Body of pancreas (tissue), 4 donors: Measurements from ENCODE around the gene ARHGEF7.

Source experiments
- POLR2A ChIP-seq, 3 donors: fragments of 450-650 bp; IDR thresholded peaks; one replicate each; pipeline ENCODE4 v1.6.1; 2016; ENCODE audit warnings: antibody characterized with exemption in 3 of 3, mild to moderate bottlenecking in 2 of 3
- TF ChIP-seq, protein P1 (sequence below), 7 experiments: fragments of 450-650 bp in 4 of 7; fragments of 200-600 bp in 3 of 7; sonication (generic) in 3 of 7; IDR thresholded peaks; one replicate each; pipeline ENCODE4 v1.5.1; 2016 to 2019; ENCODE audit warnings: antibody characterized with exemption in 7 of 7

DNA sequence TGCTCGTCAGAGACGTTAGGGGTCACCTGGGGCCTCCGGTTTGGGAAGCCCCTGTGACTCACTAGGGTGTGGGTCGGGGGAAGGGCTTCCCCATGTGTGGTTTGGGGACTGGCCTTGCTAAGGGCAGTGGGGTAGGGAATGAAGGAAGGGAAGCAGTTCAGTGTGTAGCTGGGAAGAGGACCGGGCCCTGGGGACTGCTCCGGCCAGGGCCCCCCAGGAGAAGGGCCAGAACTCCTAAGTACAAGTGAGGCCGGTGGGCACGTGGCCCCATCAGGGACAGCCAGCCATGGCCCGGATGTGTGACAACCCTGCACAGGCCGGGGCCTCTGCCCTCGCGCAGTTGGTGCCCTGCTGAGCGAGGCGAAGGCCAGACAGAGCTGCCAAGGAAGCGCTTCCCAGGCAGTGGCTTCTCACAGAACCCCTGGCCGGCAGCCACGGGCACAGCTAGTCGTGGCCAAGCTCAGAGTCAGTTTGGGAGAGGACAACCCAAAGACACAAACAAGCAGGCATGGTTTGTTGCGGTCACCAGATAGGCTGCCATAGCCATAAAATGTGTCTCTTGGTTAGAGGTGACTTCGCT lies 231.1 kb downstream of the ARHGEF7 start:
- TF ChIP-seq, protein P1, sequence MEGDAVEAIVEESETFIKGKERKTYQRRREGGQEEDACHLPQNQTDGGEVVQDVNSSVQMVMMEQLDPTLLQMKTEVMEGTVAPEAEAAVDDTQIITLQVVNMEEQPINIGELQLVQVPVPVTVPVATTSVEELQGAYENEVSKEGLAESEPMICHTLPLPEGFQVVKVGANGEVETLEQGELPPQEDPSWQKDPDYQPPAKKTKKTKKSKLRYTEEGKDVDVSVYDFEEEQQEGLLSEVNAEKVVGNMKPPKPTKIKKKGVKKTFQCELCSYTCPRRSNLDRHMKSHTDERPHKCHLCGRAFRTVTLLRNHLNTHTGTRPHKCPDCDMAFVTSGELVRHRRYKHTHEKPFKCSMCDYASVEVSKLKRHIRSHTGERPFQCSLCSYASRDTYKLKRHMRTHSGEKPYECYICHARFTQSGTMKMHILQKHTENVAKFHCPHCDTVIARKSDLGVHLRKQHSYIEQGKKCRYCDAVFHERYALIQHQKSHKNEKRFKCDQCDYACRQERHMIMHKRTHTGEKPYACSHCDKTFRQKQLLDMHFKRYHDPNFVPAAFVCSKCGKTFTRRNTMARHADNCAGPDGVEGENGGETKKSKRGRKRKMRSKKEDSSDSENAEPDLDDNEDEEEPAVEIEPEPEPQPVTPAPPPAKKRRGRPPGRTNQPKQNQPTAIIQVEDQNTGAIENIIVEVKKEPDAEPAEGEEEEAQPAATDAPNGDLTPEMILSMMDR (IDR thresholded peaks at IDR 0.05): no peak
- no peak for TF ChIP-seq POLR2A (IDR thresholded peaks at IDR 0.05)
